Thymus (tissue), 11 donors: ENCODE data around the gene GKN2. TPM values are rescaled to one million over a fixed set of nuclear protein-coding genes. Genes with fewer than 3 reads are reported as not detected.

Experiments used
- DNase-seq, 9 donors: peaks; one replicate each; pipeline ENCODE4 v3.0.0-alpha.2; 2013; ENCODE audit warnings: low spot score in 9 of 9, low read depth in 6 of 9, missing footprints in 1 of 9
- H3K27ac ChIP-seq, 2 donors: one replicate each; pipeline ENCODE4 v1.5.1; 2013; ENCODE audit warnings: control low read depth in 1 of 2, low read depth in 1 of 2, low read length in 1 of 2, mild to moderate bottlenecking in 1 of 2, moderate library complexity in 1 of 2
- H3K27me3 ChIP-seq, 2 donors: one replicate each; pipeline ENCODE4 v1.5.1; 2013; ENCODE audit warnings: low read length in 1 of 2; ENCODE audit not compliant: control insufficient read depth in 2 of 2, insufficient read depth in 1 of 2
- H3K36me3 ChIP-seq, 2 donors: one replicate each; pipeline ENCODE4 v1.5.1; 2013; ENCODE audit warnings: low read length in 1 of 2, mild to moderate bottlenecking in 1 of 2, moderate library complexity in 1 of 2; ENCODE audit not compliant: control insufficient read depth in 2 of 2, insufficient read depth in 2 of 2
- H3K4me1 ChIP-seq, 2 donors: one replicate each; pipeline ENCODE4 v1.5.1; 2013; ENCODE audit warnings: low read length in 2 of 2; ENCODE audit not compliant: control insufficient read depth in 2 of 2, insufficient read depth in 2 of 2
- H3K4me3 ChIP-seq, 2 donors: one replicate each; pipeline ENCODE4 v1.5.1; 2013; ENCODE audit warnings: low read length in 2 of 2, control low read depth in 1 of 2, mild to moderate bottlenecking in 1 of 2
- H3K9me3 ChIP-seq, 2 donors: one replicate each; pipeline ENCODE4 v1.5.1; 2013; ENCODE audit warnings: low read length in 1 of 2, mild to moderate bottlenecking in 1 of 2; ENCODE audit not compliant: control insufficient read depth in 2 of 2, insufficient read depth in 1 of 2
- WGBS: extraction: QIAGEN DNeasy Blood & Tissue Kit; methylation state at CpG from one replicate; pipeline ENCODE4 v1.1.7; 2013; 5-methylcytosine and 5-hydroxymethylcytosine counted together
- polyA plus RNA-seq: library from polyadenylated mRNA; stranded (reverse); fragments of 200-250 nt; gene quantifications from one replicate; pipeline ENCODE4 v1.2.3, GENCODE V29; 2013
- total RNA-seq: library from RNA; stranded (reverse); fragments of 120-200 nt; gene quantifications from one replicate; pipeline ENCODE4 v1.2.4, GENCODE V29; 2013
- donor health status: healthy.

GKN2 gene
- total and polyA plus RNA-seq, 2 donors = 0.24 to 0.75 TPM

DNA sequence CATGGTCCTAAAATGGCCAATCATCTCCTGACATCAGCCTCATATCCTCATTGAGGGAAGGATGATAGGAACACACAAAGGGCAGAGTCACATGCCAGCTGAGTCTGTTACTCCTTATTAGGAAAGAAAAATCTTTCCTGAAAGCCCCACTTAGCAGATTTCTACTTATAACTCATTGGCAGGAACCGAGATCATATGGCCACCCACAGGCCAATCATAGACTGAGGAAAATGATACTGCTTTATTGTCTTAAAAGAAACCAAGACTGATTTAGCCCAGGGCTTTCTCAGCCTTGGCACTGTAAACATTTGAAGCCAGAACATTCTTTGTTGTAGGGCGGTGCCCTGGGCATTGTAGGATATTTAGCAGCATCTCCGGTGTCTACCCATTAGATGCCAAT, 18.7 kb downstream of the GKN2 start:
- Histone ChIP-seq H3K9me3 (no peaks in the 10 kb centered on the region), H3K4me1 (peaks cover 0 to 9% of the 10 kb centered on the region in 2 donors), H3K27ac (no peak overlapping the region), H3K36me3 (no peaks in the 10 kb centered on the region), H3K4me3 (no peak overlapping the region), H3K27me3 (no peaks in the 10 kb centered on the region)
- DNase-seq = no peak
- 96% methylated on average over 3 of the region's 3 CpGs for WGBS

GRCh38 chr2:68932402-68932801, 20.3 kb downstream of the GKN2 start:
- Histone ChIP-seq H3K4me3 (no peak overlapping the region), H3K27ac (no peak overlapping the region), H3K4me1 (peaks cover 0 to 9% of the 10 kb centered on the region in 2 donors), H3K36me3 (no peaks in the 10 kb centered on the region), H3K9me3 (no peaks in the 10 kb centered on the region), H3K27me3 (no peaks in the 10 kb centered on the region)
- 98% methylated on average over 4 of the region's 4 CpGs for WGBS
- no peak for DNase-seq

- H3K4me1 ChIP-seq = peaks cover 0 to 8% of the 10 kb centered on the region in 2 donors
- H3K27ac ChIP-seq = no peak overlapping the region
- no peak overlapping the region for H3K4me3 ChIP-seq
- H3K9me3 ChIP-seq = no peaks in the 10 kb centered on the region
- DNase-seq = no peak
- H3K27me3 ChIP-seq = no peaks in the 10 kb centered on the region
- H3K36me3 ChIP-seq = no peaks in the 10 kb centered on the region
- 73% methylated on average over 4 of the region's 4 CpGs for WGBS
These were observed 20.9 kb downstream of the GKN2 start for GRCh38 chr2:68931799-68932198.

DNA sequence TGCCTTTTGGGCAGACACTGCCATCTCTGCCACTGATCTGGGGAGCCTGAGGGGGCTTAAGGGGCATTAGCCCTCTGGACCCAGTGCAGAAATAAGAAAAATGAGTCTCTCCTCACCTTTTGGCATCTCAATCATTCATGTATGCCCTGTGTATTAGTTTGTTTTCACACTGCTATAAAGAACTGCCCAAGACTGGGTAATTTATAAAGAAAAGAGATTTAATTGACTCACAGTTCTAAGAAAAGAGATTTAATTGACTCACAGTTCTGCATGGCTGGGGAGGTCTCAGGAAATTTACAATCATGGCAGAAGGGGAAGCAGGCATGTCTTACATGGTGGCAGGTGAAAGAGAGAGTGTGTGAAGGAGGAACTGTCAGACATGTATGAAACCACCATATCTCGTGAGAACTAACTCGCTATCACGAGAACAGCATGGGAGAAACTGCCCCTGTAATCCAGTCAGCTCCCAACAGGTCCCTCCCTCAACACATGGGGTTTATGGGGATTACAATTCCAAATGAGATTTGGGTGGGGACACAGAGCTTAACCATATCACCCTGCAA, 21.5 kb downstream of the GKN2 start:
- no peaks in the 10 kb centered on the region for H3K27me3 ChIP-seq
- no peak overlapping the region for H3K4me3 ChIP-seq
- no peaks in the 10 kb centered on the region for H3K36me3 ChIP-seq
- no peaks in the 10 kb centered on the region for H3K9me3 ChIP-seq
- 95% methylated on average over 3 of the region's 3 CpGs for WGBS
- peaks cover 0 to 4% of the 10 kb centered on the region in 2 donors for H3K4me1 ChIP-seq
- DNase-seq = no peak
- H3K27ac ChIP-seq = no peak overlapping the region

DNA sequence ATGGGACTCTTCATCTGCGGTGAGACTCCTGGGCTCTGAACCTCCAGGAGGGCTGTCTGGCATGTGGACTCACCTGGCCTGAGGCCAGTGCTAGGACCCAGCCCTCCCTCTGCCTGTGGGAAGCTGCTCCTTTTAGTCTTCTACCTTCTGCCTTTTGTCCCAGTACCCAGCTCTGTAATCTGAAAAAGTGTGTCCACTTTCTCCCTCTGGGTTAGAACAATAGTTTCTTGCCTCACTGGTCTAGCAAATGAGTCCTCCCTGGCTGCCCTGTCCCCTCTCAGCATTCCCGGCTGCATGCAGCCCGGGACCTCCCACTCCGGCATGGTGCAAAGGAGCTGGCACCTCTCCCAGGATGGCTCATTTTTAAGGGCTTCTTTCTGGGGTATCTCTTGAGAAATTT, 25.9 kb downstream of the GKN2 start:
- H3K27me3 ChIP-seq = no peaks in the 10 kb centered on the region
- no peak overlapping the region for H3K4me3 ChIP-seq
- H3K36me3 ChIP-seq = no peaks in the 10 kb centered on the region
- H3K4me1 ChIP-seq = peaks cover 0 to 3% of the 10 kb centered on the region in 2 donors
- WGBS = 95% methylated on average over 4 of the region's 4 CpGs
- H3K9me3 ChIP-seq = no peaks in the 10 kb centered on the region
- DNase-seq = no peak
- no peak overlapping the region for H3K27ac ChIP-seq

- Histone ChIP-seq H3K4me1 (peaks cover 0 to 3% of the 10 kb centered on the region in 2 donors), H3K36me3 (no peaks in the 10 kb centered on the region), H3K27me3 (no peaks in the 10 kb centered on the region), H3K4me3 (no peak overlapping the region), H3K27ac (no peak overlapping the region), H3K9me3 (no peaks in the 10 kb centered on the region)
- WGBS = 48% methylated on average over 9 of the region's 9 CpGs
- peak in 8 of 9 donors; percentile 52 to 88 (median 70) for DNase-seq
These were observed 27.3 kb downstream of the GKN2 start for GRCh38 chr2:68925295-68925896.

DNA sequence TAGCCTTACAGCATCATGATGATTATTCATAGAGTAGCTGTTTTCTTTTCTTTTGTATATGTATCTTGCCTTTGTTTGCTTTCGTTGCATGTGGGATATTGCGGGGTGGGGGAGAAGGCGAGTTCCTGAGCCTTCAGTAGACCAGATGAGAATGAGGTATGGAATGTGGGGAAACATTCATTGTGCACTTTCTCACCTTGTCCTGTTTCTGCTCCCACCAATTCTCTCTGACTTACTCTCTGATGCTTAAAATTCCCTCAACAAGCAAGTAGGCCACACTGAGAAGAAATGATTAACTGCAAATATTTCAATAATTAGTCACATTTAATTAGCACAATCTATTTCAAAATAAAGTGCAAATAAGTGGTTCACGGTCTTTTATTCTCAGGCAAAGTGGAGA, 31.0 kb downstream of the GKN2 start:
- no peaks in the 10 kb centered on the region for H3K9me3 ChIP-seq
- H3K27me3 ChIP-seq = no peaks in the 10 kb centered on the region
- H3K36me3 ChIP-seq = no peaks in the 10 kb centered on the region
- WGBS = 96% methylated on average over 4 of the region's 4 CpGs
- peaks cover 0 to 3% of the 10 kb centered on the region in 2 donors for H3K4me1 ChIP-seq
- no peak overlapping the region for H3K4me3 ChIP-seq
- no peak overlapping the region for H3K27ac ChIP-seq
- no peak for DNase-seq

GRCh38 chr2:68920481-68921170, 32.1 kb downstream of the GKN2 start:
- Histone ChIP-seq H3K4me1 (peaks cover 0 to 5% of the 10 kb centered on the region in 2 donors), H3K36me3 (no peaks in the 10 kb centered on the region), H3K27me3 (no peaks in the 10 kb centered on the region), H3K27ac (no peak overlapping the region), H3K4me3 (no peak overlapping the region), H3K9me3 (no peaks in the 10 kb centered on the region)
- WGBS = 91% methylated on average over 6 of the region's 6 CpGs
- DNase-seq = no peak

GRCh38 chr2:68918497-68918896, 34.2 kb downstream of the GKN2 start:
- WGBS = 98% methylated on average over 7 of the region's 7 CpGs
- Histone ChIP-seq H3K4me3 (no peak overlapping the region), H3K36me3 (no peaks in the 10 kb centered on the region), H3K4me1 (peaks cover 0 to 10% of the 10 kb centered on the region in 2 donors), H3K9me3 (no peaks in the 10 kb centered on the region), H3K27ac (no peak overlapping the region), H3K27me3 (no peaks in the 10 kb centered on the region)
- no peak for DNase-seq
